Skeletal muscle satellite cell (primary cell): ENCODE data around the gene WDR13.
A peak's percentile ranks its signal among the peaks of the same experiment; 100 is the strongest.

Source experiments
- H3K27me3 ChIP-seq: 2 replicates; pipeline ENCODE4 v1.7.0; 2013; ENCODE audit warnings: low read length; ENCODE audit not compliant: control insufficient read depth, insufficient read depth
- H3K36me3 ChIP-seq: 2 replicates; pipeline ENCODE4 v1.7.0; 2013; ENCODE audit warnings: mild to moderate bottlenecking, control low read depth, low read length; ENCODE audit not compliant: insufficient read depth
- H3K4me1 ChIP-seq: 2 replicates; pipeline ENCODE4 v1.7.0; 2013; ENCODE audit warnings: low read length; ENCODE audit not compliant: control insufficient read depth, insufficient read depth
- H3K4me2 ChIP-seq: 2 replicates; pipeline ENCODE4 v1.7.0; 2013; ENCODE audit warnings: mild to moderate bottlenecking, low read length
- H3K4me3 ChIP-seq: 2 replicates; pipeline ENCODE4 v1.7.0; 2013; ENCODE audit warnings: low read length
- H3K9ac ChIP-seq: 2 replicates; pipeline ENCODE4 v1.7.0; 2013; ENCODE audit warnings: mild to moderate bottlenecking, low read depth, low read length, moderate library complexity
- H3K9me3 ChIP-seq: replicated peaks from 2 replicates; pipeline ENCODE4 v1.7.0; 2013; ENCODE audit warnings: mild to moderate bottlenecking, control low read depth, low read length

Gene WDR13

DNA sequence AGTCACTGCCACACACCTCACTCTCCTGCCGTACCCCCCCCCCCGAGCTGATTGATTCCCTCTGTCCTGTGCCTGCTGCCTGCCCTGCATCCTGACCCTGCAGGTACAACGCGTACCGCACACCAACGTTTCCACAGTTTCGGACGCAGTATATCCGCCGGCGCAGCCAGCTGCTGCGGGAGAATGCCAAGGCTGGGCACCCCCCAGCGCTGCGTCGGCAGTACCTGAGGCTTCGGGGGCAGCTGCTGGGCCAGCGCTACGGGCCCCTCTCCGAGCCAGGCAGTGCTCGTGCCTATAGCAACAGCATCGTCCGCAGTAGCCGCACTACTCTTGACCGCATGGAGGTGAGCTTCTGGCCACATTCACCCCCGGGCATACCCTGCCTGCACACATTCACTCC, 1.3 kb downstream of the WDR13 start:
- no peaks in the 10 kb centered on the region for H3K27me3 ChIP-seq
- H3K9me3 ChIP-seq: no peaks in the 10 kb centered on the region
- peaks cover 9% of the 10 kb centered on the region for H3K4me1 ChIP-seq
- peaks cover 26% of the 10 kb centered on the region for H3K36me3 ChIP-seq
- H3K4me2 ChIP-seq: peak overlapping the region; percentile 88
- H3K9ac ChIP-seq: peak overlapping the region; percentile 98
- H3K4me3 ChIP-seq: peak overlapping the region; percentile 84

DNA sequence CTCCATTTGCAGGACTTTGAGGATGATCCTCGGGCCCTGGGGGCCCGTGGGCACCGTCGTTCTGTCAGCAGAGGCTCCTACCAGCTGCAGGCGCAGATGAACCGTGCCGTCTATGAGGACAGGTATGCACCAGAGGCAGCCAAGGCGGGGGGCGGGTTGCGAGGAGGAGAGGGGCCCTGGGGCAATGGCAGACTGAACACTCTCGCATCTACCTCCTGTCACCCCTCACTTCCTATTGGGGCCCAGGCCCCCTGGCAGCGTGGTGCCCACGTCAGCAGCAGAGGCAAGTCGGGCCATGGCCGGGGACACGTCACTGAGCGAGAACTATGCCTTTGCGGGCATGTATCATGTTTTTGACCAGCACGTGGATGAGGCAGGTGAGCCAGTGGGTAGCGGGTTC, 2.0 kb downstream of the WDR13 start:
- Histone ChIP-seq H3K36me3 (peaks cover 26% of the 10 kb centered on the region), H3K27me3 (no peaks in the 10 kb centered on the region), H3K4me1 (peaks cover 9% of the 10 kb centered on the region), H3K9ac (no peak overlapping the region), H3K4me3 (no peak overlapping the region), H3K9me3 (no peaks in the 10 kb centered on the region), H3K4me2 (no peak overlapping the region)

DNA sequence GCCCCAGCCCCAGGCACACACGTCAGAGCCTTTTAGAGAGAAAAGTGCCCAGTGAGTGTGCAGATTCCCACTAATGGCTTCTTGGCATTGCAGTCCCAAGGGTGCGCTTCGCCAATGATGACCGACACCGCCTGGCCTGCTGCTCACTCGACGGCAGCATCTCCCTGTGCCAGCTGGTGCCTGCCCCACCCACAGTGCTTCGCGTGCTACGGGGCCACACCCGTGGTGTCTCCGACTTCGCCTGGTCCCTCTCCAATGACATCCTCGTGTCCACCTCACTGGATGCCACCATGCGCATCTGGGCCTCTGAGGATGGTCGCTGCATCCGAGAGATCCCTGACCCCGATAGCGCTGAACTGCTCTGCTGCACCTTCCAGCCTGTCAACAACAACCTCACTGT, 2.9 kb downstream of the WDR13 start:
- H3K9ac ChIP-seq: no peak overlapping the region

DNA sequence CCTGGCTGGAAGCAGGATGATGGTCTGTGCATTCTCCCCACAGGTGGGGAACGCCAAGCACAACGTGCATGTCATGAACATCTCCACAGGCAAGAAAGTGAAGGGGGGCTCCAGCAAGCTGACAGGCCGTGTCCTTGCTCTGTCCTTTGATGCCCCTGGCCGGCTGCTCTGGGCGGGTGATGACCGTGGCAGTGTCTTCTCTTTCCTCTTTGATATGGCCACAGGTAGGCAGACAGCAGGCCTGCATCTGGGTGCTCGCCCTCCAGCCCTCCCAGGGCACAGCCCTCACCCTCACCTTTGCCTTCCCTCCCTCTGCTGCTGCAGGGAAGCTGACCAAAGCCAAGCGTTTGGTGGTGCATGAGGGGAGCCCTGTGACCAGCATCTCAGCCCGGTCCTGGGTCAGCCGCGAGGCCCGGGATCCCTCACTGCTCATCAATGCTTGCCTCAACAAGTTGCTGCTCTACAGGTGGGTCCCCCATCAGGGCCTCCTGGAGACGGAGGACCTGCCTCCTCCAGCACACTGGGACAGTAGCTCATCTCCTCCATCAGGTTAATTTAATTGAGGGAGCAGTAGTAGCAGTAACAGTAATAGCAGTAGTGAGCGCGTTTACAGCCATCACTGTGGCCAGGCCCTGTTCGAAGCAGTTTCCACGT, 4.6 kb downstream of the WDR13 start:
- peaks cover 32% of the 10 kb centered on the region for H3K36me3 ChIP-seq
- no peaks in the 10 kb centered on the region for H3K9me3 ChIP-seq
- H3K4me3 ChIP-seq: no peak overlapping the region
- H3K9ac ChIP-seq: no peak overlapping the region
- no peak overlapping the region for H3K4me2 ChIP-seq
- H3K27me3 ChIP-seq: no peaks in the 10 kb centered on the region
- H3K4me1 ChIP-seq: peaks cover 9% of the 10 kb centered on the region

More for the DNA sequence above, 2.9 kb downstream of the WDR13 start:
- Histone ChIP-seq H3K4me2 (no peak overlapping the region), H3K27me3 (no peaks in the 10 kb centered on the region), H3K4me1 (peaks cover 9% of the 10 kb centered on the region), H3K36me3 (peaks cover 31% of the 10 kb centered on the region), H3K9me3 (no peaks in the 10 kb centered on the region), H3K4me3 (no peak overlapping the region)

DNA sequence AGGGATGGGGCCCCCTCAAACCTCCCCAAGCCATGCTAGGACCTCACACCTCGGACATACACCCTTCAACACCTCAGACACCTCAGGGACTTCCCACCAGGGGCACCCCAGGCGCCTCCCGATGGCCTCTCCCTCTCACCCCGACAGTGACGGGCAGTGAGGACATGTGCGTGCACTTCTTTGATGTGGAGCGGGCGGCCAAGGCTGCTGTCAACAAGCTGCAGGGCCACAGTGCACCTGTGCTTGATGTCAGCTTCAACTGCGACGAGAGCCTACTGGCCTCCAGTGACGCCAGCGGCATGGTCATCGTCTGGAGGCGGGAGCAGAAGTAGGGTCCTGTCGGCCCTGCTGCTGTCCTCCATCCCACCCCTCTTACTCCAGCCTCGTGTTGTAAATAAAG, 7.4 kb downstream of the WDR13 start:
- Histone ChIP-seq H3K4me3 (no peak overlapping the region), H3K36me3 (peaks cover 20% of the 10 kb centered on the region), H3K4me1 (no peaks in the 10 kb centered on the region), H3K9ac (no peak overlapping the region), H3K27me3 (no peaks in the 10 kb centered on the region), H3K9me3 (no peaks in the 10 kb centered on the region), H3K4me2 (no peak overlapping the region)

DNA sequence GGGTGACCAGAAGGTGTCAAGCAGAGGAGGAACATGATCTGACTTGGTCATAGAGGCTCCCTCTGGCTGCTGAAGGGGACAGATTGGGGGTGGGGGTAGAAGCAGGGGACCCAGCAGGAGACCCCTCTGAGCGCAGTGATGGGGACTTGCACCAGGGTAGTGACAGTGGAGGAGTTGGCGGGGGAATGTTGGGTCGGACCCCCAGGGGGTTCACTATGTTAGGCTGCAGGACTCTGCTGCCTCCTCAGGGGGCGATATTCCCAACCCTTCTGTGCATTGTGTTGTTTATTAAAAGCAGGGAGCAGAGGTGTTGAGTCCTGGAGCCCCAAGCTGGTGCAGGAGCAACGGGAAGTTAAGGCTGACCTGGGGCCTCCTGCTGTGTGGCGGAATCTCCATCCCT, 8.8 kb downstream of the WDR13 start:
- Histone ChIP-seq H3K36me3 (peaks cover 15% of the 10 kb centered on the region), H3K9me3 (no peaks in the 10 kb centered on the region), H3K4me1 (no peaks in the 10 kb centered on the region), H3K4me2 (no peak overlapping the region), H3K27me3 (no peaks in the 10 kb centered on the region), H3K4me3 (no peak overlapping the region), H3K9ac (no peak overlapping the region)

DNA sequence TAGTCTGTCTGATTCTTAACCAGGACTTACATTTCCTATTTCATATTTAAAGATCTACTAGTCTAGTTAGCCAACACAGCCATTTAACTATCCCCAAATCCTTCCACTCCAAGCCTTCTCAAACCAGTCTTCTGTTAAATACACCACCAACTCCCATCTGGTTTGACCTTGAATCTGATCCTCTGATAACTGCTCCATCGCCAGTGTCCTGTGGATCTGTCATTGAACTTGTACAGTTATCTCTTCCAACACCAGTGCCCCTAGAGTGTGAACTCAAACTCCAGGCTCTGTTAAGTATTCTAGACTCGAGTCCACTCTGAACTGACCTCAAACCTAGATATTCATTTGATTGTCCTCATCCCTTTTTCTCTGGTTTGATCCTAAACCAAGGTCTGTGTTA, 14.4 kb downstream of the WDR13 start:
- H3K4me1 ChIP-seq: no peaks in the 10 kb centered on the region
- no peaks in the 10 kb centered on the region for H3K36me3 ChIP-seq
- H3K27me3 ChIP-seq: no peaks in the 10 kb centered on the region
- H3K9me3 ChIP-seq: no peaks in the 10 kb centered on the region
- no peak overlapping the region for H3K9ac ChIP-seq
- H3K4me2 ChIP-seq: no peak overlapping the region
- no peak overlapping the region for H3K4me3 ChIP-seq

DNA sequence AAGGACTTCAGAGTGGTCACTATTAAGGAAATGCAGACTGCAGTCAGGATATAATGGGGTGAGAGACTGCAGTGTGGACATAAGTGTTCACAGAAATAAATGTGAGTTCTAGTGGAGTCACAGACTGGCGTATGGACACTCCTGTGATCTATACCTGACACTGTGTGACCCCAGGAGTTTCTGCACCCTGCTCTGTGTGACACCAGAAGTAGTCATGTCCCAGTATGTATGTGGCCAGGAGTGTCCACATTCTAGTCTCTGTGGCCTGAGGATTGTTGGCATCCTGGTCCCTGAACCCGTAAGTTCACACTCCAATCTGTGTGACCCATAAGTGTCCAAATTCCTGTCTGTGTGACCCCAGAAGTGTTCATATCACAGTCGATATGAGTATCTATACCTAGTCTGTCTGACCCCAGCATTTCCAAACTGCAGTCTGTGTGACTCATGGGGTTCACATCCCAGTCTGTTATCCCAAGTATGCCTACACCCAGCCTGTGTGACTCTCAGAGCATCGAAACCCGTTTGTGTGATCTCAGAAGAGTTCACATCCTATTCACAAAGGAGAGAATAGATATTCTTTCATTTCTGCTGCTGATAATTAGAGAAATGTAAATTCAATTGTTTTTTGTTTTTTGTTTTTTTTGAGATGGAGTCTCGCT, 16.3 kb downstream of the WDR13 start:
- H3K9me3 ChIP-seq: no peaks in the 10 kb centered on the region
- H3K27me3 ChIP-seq: no peaks in the 10 kb centered on the region
- H3K4me2 ChIP-seq: no peak overlapping the region
- no peaks in the 10 kb centered on the region for H3K36me3 ChIP-seq
- H3K4me3 ChIP-seq: no peak overlapping the region
- H3K9ac ChIP-seq: no peak overlapping the region
- H3K4me1 ChIP-seq: no peaks in the 10 kb centered on the region

DNA sequence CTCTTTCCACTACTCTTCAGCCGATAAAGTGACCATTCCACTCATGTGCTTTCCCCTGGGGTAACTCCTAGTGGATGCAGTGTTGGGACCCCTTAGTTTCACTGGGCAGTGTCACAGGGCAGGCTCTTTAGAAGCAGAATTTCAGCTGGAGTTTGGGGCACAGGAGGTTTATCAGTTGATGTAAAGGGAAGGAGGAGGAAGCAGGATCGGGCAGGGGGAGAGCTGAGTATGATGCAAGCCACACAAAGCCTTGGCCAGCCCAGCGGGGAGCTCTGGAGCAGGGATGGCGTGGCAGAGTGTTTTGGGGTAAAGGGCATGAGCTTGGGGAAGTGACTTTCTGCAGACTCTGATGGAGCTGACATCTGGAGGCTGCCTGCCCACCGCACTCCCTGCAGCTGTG, 19.3 kb downstream of the WDR13 start:
- Histone ChIP-seq H3K36me3 (no peaks in the 10 kb centered on the region), H3K27me3 (no peaks in the 10 kb centered on the region), H3K9ac (no peak overlapping the region), H3K4me1 (no peaks in the 10 kb centered on the region), H3K4me3 (no peak overlapping the region), H3K9me3 (no peaks in the 10 kb centered on the region), H3K4me2 (no peak overlapping the region)

DNA sequence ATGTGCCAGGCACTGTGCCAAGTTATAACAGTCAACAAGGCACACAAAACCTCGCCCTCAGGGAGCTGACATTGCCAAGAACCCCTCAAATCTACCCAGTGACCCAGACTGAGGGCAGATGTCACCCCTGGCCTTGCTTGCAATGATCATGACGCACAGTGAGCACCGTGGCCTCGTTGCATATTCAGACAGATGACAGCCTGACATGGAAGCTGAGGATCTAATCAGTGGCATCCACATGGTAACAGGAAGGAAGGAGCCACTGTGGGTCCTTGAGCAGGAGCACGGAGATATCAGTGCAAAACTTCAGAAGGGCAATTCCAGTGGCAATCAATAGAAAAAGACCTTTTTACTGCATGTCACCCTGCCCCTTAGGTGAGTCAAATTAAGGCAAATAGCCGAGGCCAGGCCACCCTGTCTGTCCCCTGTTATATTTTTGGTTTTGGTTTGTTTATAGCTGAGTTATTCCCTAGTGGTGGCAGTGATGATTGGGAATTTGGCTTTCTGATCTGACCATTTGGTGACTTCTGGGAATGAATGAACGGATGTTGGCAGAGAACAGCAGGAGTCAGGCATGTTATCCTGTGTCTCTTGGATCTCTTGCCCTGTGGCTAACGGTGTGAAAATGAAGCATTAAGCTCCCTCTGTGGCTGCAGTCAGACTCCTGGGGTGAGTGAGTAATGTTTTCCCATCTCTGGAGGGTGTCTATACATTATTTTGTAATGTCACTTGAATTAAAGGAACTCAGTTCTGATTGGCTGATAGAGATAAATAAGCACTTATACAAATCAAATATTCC, 20.4 kb downstream of the WDR13 start:
- Histone ChIP-seq H3K4me2 (no peak overlapping the region), H3K9me3 (no peaks in the 10 kb centered on the region), H3K36me3 (no peaks in the 10 kb centered on the region), H3K4me3 (no peak overlapping the region), H3K27me3 (no peaks in the 10 kb centered on the region), H3K4me1 (no peaks in the 10 kb centered on the region), H3K9ac (no peak overlapping the region)

DNA sequence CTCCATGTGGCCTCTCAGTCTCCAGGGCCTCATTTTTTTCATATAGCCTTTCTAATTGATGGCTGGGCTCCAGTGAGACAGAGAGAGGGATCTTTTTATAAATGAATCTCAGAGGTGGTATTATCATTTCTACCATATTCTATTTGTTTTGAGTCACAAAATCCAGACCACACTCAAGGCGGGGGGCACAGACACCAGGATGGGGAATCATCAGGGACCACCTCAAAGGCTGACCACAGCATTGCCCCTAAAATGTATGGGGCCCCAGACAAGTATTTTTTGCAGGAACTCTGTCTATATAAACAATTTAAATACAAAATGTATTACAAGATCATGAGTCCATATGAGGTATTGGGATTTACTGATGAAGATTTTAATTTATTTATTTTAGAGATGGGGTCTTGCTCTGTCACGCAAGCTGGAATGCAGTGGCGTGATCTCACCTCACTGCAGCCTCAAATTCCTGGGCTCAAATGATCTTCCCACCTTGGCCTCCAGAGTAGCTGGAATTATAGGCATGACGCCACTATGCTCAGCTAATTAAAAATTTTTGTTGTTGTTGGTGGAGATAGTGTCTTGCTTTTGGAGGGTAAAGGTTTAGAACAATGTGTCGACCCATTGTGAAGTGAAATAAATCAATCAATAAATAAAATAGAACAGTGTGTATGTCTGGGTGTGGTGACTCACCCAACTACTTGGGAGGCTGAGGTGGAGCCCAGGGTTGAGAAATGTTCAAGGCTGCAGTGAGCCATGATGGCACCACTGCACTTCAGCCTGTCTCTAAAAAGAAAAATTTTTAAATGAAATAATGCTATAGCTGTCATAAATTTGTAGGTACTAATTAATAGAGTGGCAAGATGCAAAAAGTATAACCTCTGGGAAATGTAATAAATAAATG, 29.4 kb downstream of the WDR13 start:
- no peak overlapping the region for H3K9ac ChIP-seq
- no peaks in the 10 kb centered on the region for H3K36me3 ChIP-seq
- no peak overlapping the region for H3K4me2 ChIP-seq
- no peaks in the 10 kb centered on the region for H3K27me3 ChIP-seq
- H3K4me1 ChIP-seq: no peaks in the 10 kb centered on the region
- H3K9me3 ChIP-seq: no peaks in the 10 kb centered on the region
- H3K4me3 ChIP-seq: no peak overlapping the region
